Measurements from ENCODE around the gene ZNF768. TPM values are rescaled to one million over a fixed set of nuclear protein-coding genes. Genes with fewer than 3 reads are reported as not detected.

Gene ZNF768
- 14.0 and 17.2 TPM in 2 replicates for polyA plus RNA-seq (2011; rRNA removed)
- polyA minus RNA-seq (2011; rRNA and poly(A)+ RNA removed), result 7.1 and 11.4 TPM in 2 replicates

DNA sequence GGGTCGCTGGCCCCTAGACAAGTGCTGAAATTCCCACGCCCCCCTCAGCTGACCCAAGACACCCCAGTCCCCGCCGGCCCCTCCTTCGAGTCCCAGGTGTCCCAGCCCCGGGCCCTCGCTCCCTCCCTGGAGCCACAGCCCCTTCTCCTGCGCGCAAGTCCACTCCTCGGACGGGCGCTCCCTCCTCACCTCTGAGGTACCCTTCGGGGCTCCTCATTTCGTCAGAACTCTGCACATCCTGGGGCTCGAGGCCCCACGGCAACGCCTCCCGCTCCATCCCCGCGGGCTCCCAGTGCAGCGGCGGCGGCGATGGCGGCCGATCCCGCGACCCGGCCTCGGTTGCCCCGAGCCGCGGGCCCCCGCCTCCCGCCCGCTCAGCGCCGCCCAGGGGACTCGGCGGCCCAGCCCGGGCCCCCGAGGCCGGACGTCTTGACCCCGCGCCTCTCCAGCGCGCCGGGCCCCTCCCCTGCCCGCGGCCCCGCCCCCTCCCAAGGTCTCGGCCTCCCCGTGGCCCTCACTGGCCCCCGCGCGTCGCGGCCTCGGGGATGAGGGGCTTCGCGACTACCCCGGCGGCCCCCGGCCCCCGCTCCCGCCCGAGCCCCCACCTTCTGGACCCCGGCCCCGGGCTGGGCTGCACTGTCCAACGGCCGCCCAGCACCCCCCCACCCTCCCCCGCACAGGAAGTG is at the start of gene ZNF768:
TSS of gene ZNF768 (minus strand) at position 430 of the 686 bp plus-strand sequence. CDS start at position 277, 153 bp downstream.
- DNase-seq (ENCODE audit: low read depth), result no peak
- ChIA-PET POLR2A (no interaction called here), CTCF (interaction anchor here (0.6 to 1.3 kb wide), 5 partner anchors 10 to 434 kb away, joined by 3 to 4 read pairs (median 3); partner anchors contain the start of gene TBX6)
- no peaks in the 10 kb centered on the region; the same call in 1 of the 2 replicates for H3K36me3 ChIP-seq (ENCODE audit: control insufficient read depth, insufficient read depth, low read length)
- H3K27me3 ChIP-seq (ENCODE audit: control insufficient read depth, insufficient read depth, low read length), result no peaks in the 10 kb centered on the region
- TF ChIP-seq, protein P1, sequence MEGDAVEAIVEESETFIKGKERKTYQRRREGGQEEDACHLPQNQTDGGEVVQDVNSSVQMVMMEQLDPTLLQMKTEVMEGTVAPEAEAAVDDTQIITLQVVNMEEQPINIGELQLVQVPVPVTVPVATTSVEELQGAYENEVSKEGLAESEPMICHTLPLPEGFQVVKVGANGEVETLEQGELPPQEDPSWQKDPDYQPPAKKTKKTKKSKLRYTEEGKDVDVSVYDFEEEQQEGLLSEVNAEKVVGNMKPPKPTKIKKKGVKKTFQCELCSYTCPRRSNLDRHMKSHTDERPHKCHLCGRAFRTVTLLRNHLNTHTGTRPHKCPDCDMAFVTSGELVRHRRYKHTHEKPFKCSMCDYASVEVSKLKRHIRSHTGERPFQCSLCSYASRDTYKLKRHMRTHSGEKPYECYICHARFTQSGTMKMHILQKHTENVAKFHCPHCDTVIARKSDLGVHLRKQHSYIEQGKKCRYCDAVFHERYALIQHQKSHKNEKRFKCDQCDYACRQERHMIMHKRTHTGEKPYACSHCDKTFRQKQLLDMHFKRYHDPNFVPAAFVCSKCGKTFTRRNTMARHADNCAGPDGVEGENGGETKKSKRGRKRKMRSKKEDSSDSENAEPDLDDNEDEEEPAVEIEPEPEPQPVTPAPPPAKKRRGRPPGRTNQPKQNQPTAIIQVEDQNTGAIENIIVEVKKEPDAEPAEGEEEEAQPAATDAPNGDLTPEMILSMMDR (IDR thresholded peaks at IDR 0.05; ENCODE audit: insufficient read depth, low read depth, low read length), result no peak
- H3K4me3 ChIP-seq (ENCODE audit: low read depth, low read length), result peak within 1 kb of the TSS; percentile 77

DNA sequence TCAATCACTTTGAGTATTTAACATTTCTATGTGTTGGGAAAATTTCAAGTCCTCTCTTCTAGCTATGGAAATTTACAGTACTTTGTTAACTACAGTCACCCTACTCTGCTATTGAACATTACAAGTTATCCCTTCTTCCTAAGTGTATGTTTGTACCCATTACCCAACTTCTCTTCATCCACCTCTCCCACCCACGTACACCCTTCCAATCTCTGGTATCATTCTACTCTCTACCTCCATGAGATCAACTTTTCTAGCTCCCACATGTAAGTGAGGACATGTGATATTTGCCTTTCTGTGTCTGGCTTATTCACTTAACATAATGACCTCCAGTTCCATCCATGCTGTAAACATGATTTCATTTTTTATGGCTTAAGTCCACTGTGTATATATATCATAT is 48.3 kb upstream of the ZNF768 start:
- no peak for DNase-seq (ENCODE audit: low read depth)
- ChIA-PET CTCF (no interaction called here), POLR2A (no interaction called here)
- Histone ChIP-seq H3K4me3 (ENCODE audit: low read depth, low read length) (no peak overlapping the region), H3K36me3 (ENCODE audit: control insufficient read depth, insufficient read depth, low read length) (peaks cover 4% of the 10 kb centered on the region; the same call in 1 of the 2 replicates), H3K27me3 (ENCODE audit: control insufficient read depth, insufficient read depth, low read length) (no peaks in the 10 kb centered on the region)
- TF ChIP-seq, protein P1 (IDR thresholded peaks at IDR 0.05; ENCODE audit: insufficient read depth, low read depth, low read length), result no peak

DNA sequence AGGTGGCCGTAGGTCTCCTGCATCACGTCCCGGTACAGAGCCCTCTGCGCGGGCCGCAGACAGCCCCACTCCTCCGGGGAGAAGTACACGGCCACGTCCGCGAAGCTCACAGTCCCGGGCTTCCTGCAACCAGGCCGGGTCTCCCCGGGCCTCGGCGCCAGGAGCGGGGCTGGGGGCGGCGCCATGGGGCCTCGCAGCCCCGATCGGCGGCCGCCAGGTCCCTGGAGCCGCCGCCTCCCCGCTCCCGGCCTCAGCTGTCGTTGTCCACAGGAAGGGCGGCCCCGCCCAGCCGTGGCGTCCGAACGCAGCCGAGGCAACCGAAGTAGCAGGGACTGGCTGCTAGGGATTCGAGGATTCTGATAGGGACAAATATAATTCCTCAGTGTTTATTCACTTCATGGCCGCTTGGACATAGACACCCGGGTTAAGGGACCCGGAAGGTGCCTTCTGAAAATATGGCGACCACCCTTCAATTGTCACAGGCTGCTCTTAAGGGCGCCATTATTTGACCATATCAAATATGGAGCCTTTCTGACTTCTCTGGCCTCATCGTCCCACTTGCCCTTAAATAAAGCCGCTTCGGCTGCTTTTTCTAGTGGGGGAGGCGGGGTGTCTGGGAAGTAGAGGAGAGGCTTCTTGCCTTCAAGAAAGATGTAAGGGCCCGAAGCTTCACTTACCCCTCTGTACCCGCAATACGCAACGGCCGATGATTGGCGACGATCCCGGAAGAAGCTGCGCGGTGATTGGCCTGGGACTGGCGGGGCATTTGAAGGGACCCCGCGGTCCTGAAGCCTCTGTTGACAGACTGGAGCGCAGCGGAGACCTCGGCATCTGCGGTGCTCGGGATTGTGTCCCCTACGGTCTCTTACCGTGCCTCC is 45.3 kb upstream of the ZNF768 start, which contains the start of gene ZNF688:
TSS of gene ZNF688 (minus strand) at position 270 of the 878 bp plus-strand sequence. CDS start at position 185, 85 bp downstream.
- Histone ChIP-seq H3K36me3 (ENCODE audit: control insufficient read depth, insufficient read depth, low read length) (no peaks in the 10 kb centered on the region), H3K27me3 (ENCODE audit: control insufficient read depth, insufficient read depth, low read length) (no peaks in the 10 kb centered on the region), H3K4me3 (ENCODE audit: low read depth, low read length) (peak within 1 kb of the TSS; percentile 51)
- ChIA-PET POLR2A (interaction anchor here (0.5 kb wide), 1 partner anchor 25 kb away, joined by 3 read pairs; no protein-coding TSS in a partner anchor), CTCF (interaction anchor here (0.7 to 1.5 kb wide), 9 partner anchors 10 to 142 kb away, joined by 3 to 7 read pairs (median 4); partner anchors contain the start of genes DCTPP1 and ZNF764)
- DNase-seq (ENCODE audit: low read depth), result peak; percentile 96
- TF ChIP-seq, protein P1 (IDR thresholded peaks at IDR 0.05; ENCODE audit: insufficient read depth, low read depth, low read length), result no peak

DNA sequence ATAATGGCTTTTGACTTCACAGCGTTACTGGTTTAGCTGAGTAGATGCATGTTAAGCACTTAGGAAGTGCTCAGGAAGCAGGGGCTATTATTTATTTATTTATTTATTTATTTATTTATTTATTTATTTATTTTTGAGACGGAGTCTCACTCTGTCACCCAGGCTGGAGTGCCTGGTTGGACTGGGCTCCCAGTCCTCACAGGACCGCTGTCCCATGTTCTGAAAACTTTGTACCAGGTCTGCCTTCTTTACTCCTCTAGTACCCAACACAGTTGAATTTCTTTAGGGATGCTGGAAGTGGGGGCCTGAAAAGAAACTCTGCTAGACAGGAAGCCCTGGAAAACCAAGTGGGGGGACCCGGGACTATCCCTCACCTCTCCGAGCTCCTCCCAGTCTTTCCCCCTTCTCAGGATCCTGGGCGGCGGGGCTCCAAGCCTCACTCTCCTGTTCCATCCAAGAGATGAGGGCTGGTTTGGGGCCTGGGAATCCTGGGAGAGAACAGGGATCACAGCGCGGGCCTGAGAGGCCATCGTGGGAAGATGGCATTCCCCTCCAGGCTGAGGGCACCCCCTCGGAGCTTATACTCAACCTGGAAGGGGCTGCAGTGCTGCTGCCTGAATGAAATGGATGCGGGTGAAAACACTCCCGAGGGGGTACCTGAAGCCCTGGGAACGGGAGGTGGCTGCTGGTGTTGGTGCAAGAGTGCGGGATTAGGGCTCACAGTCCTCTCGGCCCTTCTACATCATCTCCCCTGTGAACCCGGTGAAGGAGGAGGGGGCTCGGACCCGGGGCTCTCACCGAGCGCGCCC is 44.5 kb upstream of the ZNF768 start:
- DNase-seq (ENCODE audit: low read depth), result no peak
- CTCF ChIA-PET, result interaction anchor here (1.2 kb wide), 2 partner anchors 14 to 58 kb away, joined by 3 to 4 read pairs; no protein-coding TSS in a partner anchor
- Histone ChIP-seq H3K36me3 (ENCODE audit: control insufficient read depth, insufficient read depth, low read length) (no peaks in the 10 kb centered on the region; the same call in 1 of the 2 replicates), H3K4me3 (ENCODE audit: low read depth, low read length) (peak overlapping the region; percentile 51), H3K27me3 (ENCODE audit: control insufficient read depth, insufficient read depth, low read length) (no peaks in the 10 kb centered on the region)
- POLR2A ChIA-PET, result interaction anchor here (0.5 kb wide), 1 partner anchor 24 kb away, joined by 3 read pairs; no protein-coding TSS in a partner anchor
- TF ChIP-seq, protein P1 (IDR thresholded peaks at IDR 0.05; ENCODE audit: insufficient read depth, low read depth, low read length), result no peak

Measured in BJ (cell line).